GM23338 (cell line): ENCODE results near the gene KRTAP5-4. TPM values are rescaled to one million over a fixed set of nuclear protein-coding genes. Genes with fewer than 3 reads are reported as not detected.

Experiments used
- ATAC-seq: fragments of 200-7000 bp; cut with Tn5 transposase; 3 replicates; pipeline ENCODE4 v1.9.1; 2020
- DNase-seq: peaks from one replicate; pipeline ENCODE4 v3.0.0-alpha.2; 2015; ENCODE audit warnings: low spot score
- H2AFZ ChIP-seq: fragments of 200-600 bp; sonication (generic); 2 replicates; pipeline ENCODE4 v1.8.0; 2016; ENCODE audit warnings: antibody characterized with exemption, mild to moderate bottlenecking, moderate library complexity
- H3F3A ChIP-seq: fragments of 200-600 bp; sonication (generic); replicated peaks from 2 replicates; pipeline ENCODE4 v1.8.0; 2017; ENCODE audit warnings: antibody characterized with exemption, mixed run types, low read depth
- H3K27ac ChIP-seq: fragments of 200-600 bp; sonication (generic); 2 replicates; pipeline ENCODE4 v1.6.1; 2016; ENCODE audit warnings: low read depth
- H3K27me3 ChIP-seq: fragments of 200-600 bp; sonication (generic); 2 replicates; pipeline ENCODE4 v1.8.0; 2016; ENCODE audit warnings: mild to moderate bottlenecking, mixed run types, moderate library complexity; ENCODE audit not compliant: insufficient read depth
- H3K36me3 ChIP-seq: fragments of 200-600 bp; sonication (generic); 2 replicates; pipeline ENCODE4 v1.8.0; 2016; ENCODE audit warnings: mild to moderate bottlenecking; ENCODE audit not compliant: insufficient read depth
- H3K4me1 ChIP-seq: fragments of 200-600 bp; sonication (generic); 2 replicates; pipeline ENCODE4 v1.8.0; 2016; ENCODE audit warnings: mild to moderate bottlenecking, moderate library complexity; ENCODE audit not compliant: insufficient read depth
- H3K4me2 ChIP-seq: fragments of 200-600 bp; sonication (generic); 2 replicates; pipeline ENCODE4 v1.7.1; 2017; ENCODE audit warnings: mixed run types
- H3K4me3 ChIP-seq: fragments of 200-600 bp; sonication (generic); 2 replicates; pipeline ENCODE4 v1.6.1; 2016; ENCODE audit warnings: mixed run types
- H3K79me2 ChIP-seq: fragments of 200-600 bp; sonication (generic); replicated peaks from 2 replicates; pipeline ENCODE4 v1.8.0; 2017; ENCODE audit warnings: mild to moderate bottlenecking; ENCODE audit not compliant: insufficient read depth
- H3K9me2 ChIP-seq: fragments of 200-600 bp; sonication (generic); 2 replicates; pipeline ENCODE4 v1.8.0; 2017; ENCODE audit not compliant: insufficient read depth
- H4K20me1 ChIP-seq: fragments of 200-600 bp; sonication (generic); replicated peaks from 2 replicates; pipeline ENCODE4 v1.8.0; 2017; ENCODE audit warnings: mild to moderate bottlenecking; ENCODE audit not compliant: insufficient read depth
- H3K27ac Mint-ChIP-seq: 2 replicates; pipeline ENCODE4 v1.8.0; 2020; ENCODE audit warnings: inconsistent platforms, mild to moderate bottlenecking, moderate library complexity, mixed read lengths
- H3K27me3 Mint-ChIP-seq: 3 replicates; pipeline ENCODE4 v1.8.0; 2022; ENCODE audit warnings: low read depth, mild to moderate bottlenecking, moderate library complexity, mixed read lengths, inconsistent platforms; ENCODE audit not compliant: insufficient read depth, poor library complexity
- H3K36me3 Mint-ChIP-seq: 3 replicates; pipeline ENCODE4 v1.8.0; 2021; ENCODE audit warnings: low read depth, mild to moderate bottlenecking, inconsistent platforms, moderate library complexity, mixed read lengths
- H3K4me1 Mint-ChIP-seq: 3 replicates; pipeline ENCODE4 v1.8.0; 2020; ENCODE audit warnings: mild to moderate bottlenecking, inconsistent platforms, mixed read lengths
- H3K4me3 Mint-ChIP-seq: 3 replicates; pipeline ENCODE4 v1.8.0; 2021; ENCODE audit warnings: moderate library complexity, mild to moderate bottlenecking, inconsistent platforms, mixed read lengths
- H3K9me3 Mint-ChIP-seq: 3 replicates; pipeline ENCODE4 v1.8.0; 2020; ENCODE audit warnings: moderate library complexity, mild to moderate bottlenecking, inconsistent platforms, mixed read lengths
- CREB1 ChIP-seq: fragments of 250-450 bp; sonication (Bioruptor Pico); IDR thresholded peaks from 2 replicates; pipeline ENCODE4 v1.5.0; 2020; ENCODE audit warnings: low read depth, mild to moderate bottlenecking, moderate library complexity
- CTCF ChIP-seq, 2 experiments: fragments of 200-600 bp in 1 of 2; sonication (generic) in 1 of 2; conservative IDR thresholded peaks; 2 replicates each; pipeline versions ENCODE4 v1.5.1 to v1.6.1; 2016 to 2017; ENCODE audit warnings: antibody characterized with exemption in 2 of 2, low read depth in 2 of 2, mild to moderate bottlenecking in 2 of 2, moderate library complexity in 1 of 2
- ETS1 ChIP-seq: IDR thresholded peaks from 2 replicates; pipeline ENCODE4 v1.6.1; 2016; ENCODE audit warnings: antibody characterized with exemption
- EZH2 ChIP-seq: fragments of 200-600 bp; sonication (generic); IDR thresholded peaks from one replicate; pipeline ENCODE4 v1.8.0; 2017; ENCODE audit warnings: antibody characterized with exemption, mild to moderate bottlenecking, low read depth; ENCODE audit not compliant: unreplicated experiment
- EZH2phosphoT487 ChIP-seq: fragments of 200-600 bp; sonication (generic); IDR thresholded peaks from one replicate; pipeline ENCODE4 v1.8.1; 2018; ENCODE audit warnings: antibody characterized with exemption; ENCODE audit not compliant: unreplicated experiment
- JUNB ChIP-seq: IDR thresholded peaks from one replicate; pipeline ENCODE4 v1.6.1; 2016; ENCODE audit warnings: antibody characterized with exemption; ENCODE audit not compliant: unreplicated experiment
- NANOG ChIP-seq: IDR thresholded peaks from 2 replicates; pipeline ENCODE4 v1.6.1; 2016; ENCODE audit warnings: antibody characterized with exemption, borderline replicate concordance
- POLR2AphosphoS5 ChIP-seq: IDR thresholded peaks from 2 replicates; pipeline ENCODE4 v1.6.1; 2016; ENCODE audit warnings: antibody characterized with exemption, low read depth
- REST ChIP-seq: IDR thresholded peaks from one replicate; pipeline ENCODE4 v1.6.1; 2018; ENCODE audit warnings: antibody characterized with exemption; ENCODE audit not compliant: unreplicated experiment
- STAT1 ChIP-seq: IDR thresholded peaks from one replicate; pipeline ENCODE4 v1.6.1; 2016; ENCODE audit warnings: antibody characterized with exemption; ENCODE audit not compliant: unreplicated experiment
- ZNF114 ChIP-seq: fragments of 250-450 bp; sonication (Bioruptor Pico); IDR thresholded peaks from 2 replicates; pipeline ENCODE4 v1.5.0; 2020; ENCODE audit warnings: mild to moderate bottlenecking, moderate library complexity
- ZNF331 ChIP-seq: fragments of 250-450 bp; sonication (Bioruptor Pico); IDR thresholded peaks from 2 replicates; pipeline ENCODE4 v1.5.0; 2020; ENCODE audit warnings: low read depth, mild to moderate bottlenecking, moderate library complexity
- polyA plus RNA-seq: library from polyadenylated mRNA; unstranded; fragments of >200 nt; fragmentation: Nextera tagmentation; extraction: Ambion mirVana; gene quantifications from 2 replicates; pipeline ENCODE4 v1.2.1, GENCODE V29; 2016
- total RNA-seq: library from RNA; depleted of rRNA; stranded (reverse); fragments of >200 nt; shearing (Covaris generic); gene quantifications from 2 replicates; pipeline ENCODE4 v1.2.3, GENCODE V29; 2014

Gene KRTAP5-4
- total and polyA plus RNA-seq, 2 experiments from 2014 or later: not detected

GRCh38 chr11:1581976-1582375 is 40.0 kb downstream of the KRTAP5-4 start:
- Histone ChIP-seq H3F3A (no peaks in the 10 kb centered on the region), H3K4me3 (no peak overlapping the region), H3K79me2 (no peaks in the 10 kb centered on the region), H3K4me2 (no peak overlapping the region), H3K4me1 (no peaks in the 10 kb centered on the region), H3K9me2 (no peaks in the 10 kb centered on the region), H3K36me3 (no peaks in the 10 kb centered on the region), H4K20me1 (no peaks in the 10 kb centered on the region), H3K27ac (no peak overlapping the region), H3K27me3 (no peaks in the 10 kb centered on the region), H2AFZ (no peak overlapping the region)
- no peak overlapping the region for H3K4me3 Mint-ChIP-seq
- H3K36me3 Mint-ChIP-seq: no peaks in the 10 kb centered on the region
- ATAC-seq (no peak), DNase-seq (no peak)
- no peak overlapping the region for H3K27ac Mint-ChIP-seq
- no peak for TF ChIP-seq JUNB
- TF ChIP-seq STAT1: no peak
- H3K27me3 Mint-ChIP-seq: peaks cover 16% of the 10 kb centered on the region
- H3K9me3 Mint-ChIP-seq: peaks cover 14% of the 10 kb centered on the region
- no peaks in the 10 kb centered on the region; the same call in 2 of the 3 replicates for H3K4me1 Mint-ChIP-seq

- H3K4me2 ChIP-seq: no peak overlapping the region
- H3K27ac ChIP-seq: no peak overlapping the region
- ATAC-seq (no peak), DNase-seq (no peak)
- H3K4me3 Mint-ChIP-seq: no peak overlapping the region
- H3K4me1 Mint-ChIP-seq: no peaks in the 10 kb centered on the region
- 0 out of 2 replicates have a peak, but pooled peaks cover 3% of the 10 kb centered on the region for H3F3A ChIP-seq
- H3K36me3 Mint-ChIP-seq: no peaks in the 10 kb centered on the region
- H4K20me1 ChIP-seq: no peaks in the 10 kb centered on the region
- no peaks in the 10 kb centered on the region for H3K9me2 ChIP-seq
- H3K27me3 ChIP-seq: peaks cover 37% of the 10 kb centered on the region
- H3K36me3 ChIP-seq: no peaks in the 10 kb centered on the region
- no peak overlapping the region for H3K27ac Mint-ChIP-seq
- no peak overlapping the region for H2AFZ ChIP-seq
- H3K79me2 ChIP-seq: no peaks in the 10 kb centered on the region
- H3K4me1 ChIP-seq: peaks cover 13% of the 10 kb centered on the region; the same call in 1 of the 2 replicates
- H3K27me3 Mint-ChIP-seq: peaks cover 40% of the 10 kb centered on the region
- peaks cover 14% of the 10 kb centered on the region for H3K9me3 Mint-ChIP-seq
- H3K4me3 ChIP-seq: no peak overlapping the region
- TF ChIP-seq ETS1: no peak
- no peak for TF ChIP-seq EZH2
- no peak for TF ChIP-seq POLR2AphosphoS5
- TF ChIP-seq STAT1: no peak
- no peak for TF ChIP-seq EZH2phosphoT487
- no peak for TF ChIP-seq NANOG
- TF ChIP-seq ZNF114 (CRISPR knock-in tag): no peak
- no peak for TF ChIP-seq CREB1
- TF ChIP-seq ZNF331 (CRISPR knock-in tag): no peak
- TF ChIP-seq JUNB: no peak
- no peak for TF ChIP-seq CTCF (conservative IDR thresholded peaks at IDR 0.05; ENCODE audit: low read depth in 2 of 2)
- no peak for TF ChIP-seq REST
Measured at GRCh38 chr11:1576825-1577224, 45.1 kb downstream of the KRTAP5-4 start.
